SK-N-MC (cell line): ENCODE data around the gene FGFR4.

Source experiments
- DNase-seq: peaks from one replicate; pipeline ENCODE4 v3.0.0-alpha.2; 2011; ENCODE audit warnings: low read depth, low spot score
- H3K27ac ChIP-seq: fragments of 200-600 bp; sonication (generic); 2 replicates; pipeline ENCODE4 v1.5.1; 2016; ENCODE audit warnings: mixed run types
- H3K36me3 ChIP-seq: fragments of 200-600 bp; sonication (generic); 2 replicates; pipeline ENCODE4 v1.6.1; 2017; ENCODE audit warnings: antibody characterized with exemption, low read length, mixed read lengths; ENCODE audit not compliant: insufficient read depth
- H3K4me3 ChIP-seq: fragments of 200-600 bp; sonication (generic); 2 replicates; pipeline ENCODE4 v1.5.1; 2016
- H3K9ac ChIP-seq: fragments of 200-600 bp; sonication (generic); 2 replicates; pipeline ENCODE4 v1.8.0; 2017; ENCODE audit warnings: mixed run types, mixed read lengths; ENCODE audit not compliant: insufficient read length
- H3K9me3 ChIP-seq: fragments of 200-600 bp; sonication (generic); 2 replicates; pipeline ENCODE4 v1.6.1; 2017; ENCODE audit warnings: low read depth, mild to moderate bottlenecking, antibody characterized with exemption, low read length, moderate library complexity, mixed read lengths
- EZH2 ChIP-seq: fragments of 200-600 bp; sonication (generic); IDR thresholded peaks from one replicate; pipeline ENCODE4 v1.6.1; 2017; ENCODE audit warnings: antibody characterized with exemption
- FOXP2 ChIP-seq: optimal IDR thresholded peaks from 2 replicates; pipeline ENCODE3; 2011; ENCODE audit warnings: mild to moderate bottlenecking, moderate library complexity; ENCODE audit not compliant: insufficient read depth; ENCODE audit errors: extremely low read length, control extremely low read depth
- POLR2AphosphoS5 ChIP-seq: IDR thresholded peaks from 2 replicates; pipeline ENCODE4 v1.6.1; 2012; ENCODE audit warnings: mild to moderate bottlenecking, low read depth, low read length, borderline replicate concordance

The FGFR4 gene

DNA sequence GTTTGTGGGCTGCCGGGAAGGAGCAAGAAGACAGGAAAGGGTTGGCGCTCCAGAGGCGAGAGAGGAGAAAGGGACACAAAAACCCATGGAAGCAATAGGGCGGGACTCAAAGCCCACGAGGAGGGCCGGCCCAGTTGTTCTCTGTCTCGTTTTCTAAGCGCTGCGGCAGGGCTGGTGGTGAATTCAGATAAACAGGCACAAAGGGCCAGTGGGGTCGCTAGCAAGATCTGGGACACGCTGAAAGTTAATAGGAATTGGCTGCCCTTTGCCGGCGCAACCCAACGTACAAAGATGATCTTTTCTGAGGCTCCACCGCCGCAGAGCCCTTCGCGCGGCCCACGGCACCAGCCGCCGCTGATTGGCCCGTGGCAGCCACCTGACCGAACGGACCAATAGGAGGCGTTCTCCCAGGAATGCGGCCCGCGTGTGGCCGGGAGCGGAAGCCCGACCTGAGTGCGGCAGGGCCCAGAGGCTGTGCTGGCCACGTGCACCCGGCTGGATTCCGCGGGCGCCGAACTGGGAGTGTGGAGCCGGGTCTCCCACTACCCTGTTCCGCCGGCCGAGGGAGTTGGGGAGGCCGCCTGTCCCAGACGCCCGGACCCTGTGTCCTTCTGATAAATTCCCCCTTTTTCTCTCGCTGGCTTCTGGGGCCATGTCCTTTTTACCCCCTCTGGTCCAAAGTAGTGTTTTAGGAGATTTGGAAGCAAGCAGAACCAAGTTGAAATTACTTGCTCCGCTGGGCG, 30.1 kb downstream of the FGFR4 start:
- Histone ChIP-seq H3K9ac (no peak overlapping the region), H3K9me3 (no peaks in the 10 kb centered on the region), H3K4me3 (no peak overlapping the region), H3K36me3 (no peaks in the 10 kb centered on the region), H3K27ac (no peak overlapping the region)
- no peak for DNase-seq
- no peak for TF ChIP-seq EZH2
- TF ChIP-seq POLR2AphosphoS5: no peak
- no peak for TF ChIP-seq FOXP2

DNA sequence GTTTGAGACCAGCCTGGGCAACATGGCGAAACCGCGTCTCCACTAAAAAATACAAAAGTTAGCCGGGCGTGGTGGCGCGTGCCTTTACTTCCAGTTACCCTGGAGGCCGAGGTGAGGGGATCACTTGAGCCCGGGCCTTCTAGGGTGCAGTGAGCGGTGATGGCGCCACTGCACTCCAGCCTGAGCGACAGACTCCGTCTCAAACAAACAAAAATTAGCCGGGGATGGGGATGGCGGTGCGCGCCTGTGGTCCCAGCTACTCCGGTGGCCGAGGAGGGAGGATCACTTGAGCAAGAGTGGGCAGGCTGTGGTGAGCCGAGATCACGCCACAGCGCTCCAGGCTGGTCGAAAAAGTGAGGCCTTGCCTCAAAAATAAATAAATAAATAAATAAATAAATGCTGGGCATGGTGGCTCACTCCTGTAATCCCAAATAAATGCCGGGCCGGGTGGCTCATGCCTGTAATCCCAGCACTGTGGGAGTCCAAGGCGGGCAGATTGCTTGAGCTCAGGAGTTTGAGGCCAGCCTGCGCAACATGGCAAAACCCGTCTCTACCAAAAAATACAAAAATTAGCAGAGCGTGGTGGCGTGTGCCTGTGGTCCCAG, 30.8 kb downstream of the FGFR4 start:
- Histone ChIP-seq H3K4me3 (no peak overlapping the region), H3K36me3 (no peaks in the 10 kb centered on the region), H3K27ac (no peak overlapping the region), H3K9me3 (no peaks in the 10 kb centered on the region), H3K9ac (no peak overlapping the region)
- no peak for TF ChIP-seq POLR2AphosphoS5
- no peak for TF ChIP-seq EZH2
- TF ChIP-seq FOXP2: no peak
- no peak for DNase-seq

DNA sequence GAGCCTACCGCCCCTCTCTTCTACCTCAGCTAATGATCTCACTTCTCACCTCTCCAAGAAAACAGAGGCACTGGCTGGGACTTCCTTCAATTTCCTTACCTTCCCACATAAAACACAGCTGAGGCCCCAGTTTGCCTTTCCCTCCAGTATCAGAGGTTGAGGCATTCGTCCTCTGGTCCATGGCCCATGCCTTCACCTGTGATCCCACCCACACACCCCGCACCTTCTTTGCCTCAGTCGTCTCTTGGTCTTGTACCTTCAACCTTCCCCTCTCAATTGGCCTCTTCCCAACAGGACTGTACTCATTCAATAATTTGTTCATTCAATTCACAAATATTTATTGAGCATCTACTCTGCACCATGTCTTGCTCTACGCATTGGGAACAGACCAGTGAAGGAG, 35.9 kb downstream of the FGFR4 start:
- 0 out of 2 replicates have a peak, but pooled peaks cover 2% of the 10 kb centered on the region for H3K9me3 ChIP-seq
- H3K36me3 ChIP-seq: no peaks in the 10 kb centered on the region
- H3K4me3 ChIP-seq: no peak overlapping the region
- no peak overlapping the region for H3K27ac ChIP-seq
- no peak for TF ChIP-seq FOXP2
- no peak for TF ChIP-seq EZH2
- TF ChIP-seq POLR2AphosphoS5: no peak
- DNase-seq: no peak
- no peak overlapping the region for H3K9ac ChIP-seq

DNA sequence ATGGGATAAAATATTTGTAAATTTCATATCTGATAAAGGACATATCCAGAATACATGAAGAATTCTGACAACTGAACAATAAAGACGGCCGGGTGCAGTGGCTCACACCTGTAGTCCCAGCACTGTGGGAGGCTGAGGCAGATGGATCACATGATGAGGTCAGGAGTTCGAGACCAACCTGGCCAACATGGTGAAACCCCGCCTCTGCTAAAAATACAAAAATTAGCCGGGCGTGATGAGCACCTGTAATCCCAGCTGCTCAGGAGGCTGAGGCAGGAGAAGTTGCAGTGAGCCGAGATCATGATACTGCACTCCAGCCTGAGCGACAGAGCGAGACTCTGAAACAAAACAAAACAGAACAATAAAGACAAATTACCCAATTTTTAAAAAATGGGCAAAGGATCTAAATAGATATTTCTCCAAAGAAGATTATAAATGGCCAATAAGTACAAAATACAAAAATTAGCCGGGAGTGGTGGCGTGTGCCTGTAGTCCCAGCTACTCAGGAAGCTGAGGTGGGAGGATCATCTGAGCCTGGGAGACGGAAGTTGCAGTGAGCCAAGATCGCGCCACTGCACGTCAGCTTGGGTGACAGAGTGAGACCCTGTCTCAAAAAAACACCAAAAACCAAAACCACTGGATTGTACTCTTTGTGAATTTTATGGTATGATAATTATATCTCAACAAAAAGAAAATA, 37.2 kb downstream of the FGFR4 start:
- Histone ChIP-seq H3K9ac (no peak overlapping the region), H3K27ac (no peak overlapping the region), H3K36me3 (no peaks in the 10 kb centered on the region), H3K9me3 (0 out of 2 replicates have a peak, but pooled peaks cover 2% of the 10 kb centered on the region), H3K4me3 (no peak overlapping the region)
- TF ChIP-seq POLR2AphosphoS5 (no peak), FOXP2 (no peak), EZH2 (no peak)
- no peak for DNase-seq

DNA sequence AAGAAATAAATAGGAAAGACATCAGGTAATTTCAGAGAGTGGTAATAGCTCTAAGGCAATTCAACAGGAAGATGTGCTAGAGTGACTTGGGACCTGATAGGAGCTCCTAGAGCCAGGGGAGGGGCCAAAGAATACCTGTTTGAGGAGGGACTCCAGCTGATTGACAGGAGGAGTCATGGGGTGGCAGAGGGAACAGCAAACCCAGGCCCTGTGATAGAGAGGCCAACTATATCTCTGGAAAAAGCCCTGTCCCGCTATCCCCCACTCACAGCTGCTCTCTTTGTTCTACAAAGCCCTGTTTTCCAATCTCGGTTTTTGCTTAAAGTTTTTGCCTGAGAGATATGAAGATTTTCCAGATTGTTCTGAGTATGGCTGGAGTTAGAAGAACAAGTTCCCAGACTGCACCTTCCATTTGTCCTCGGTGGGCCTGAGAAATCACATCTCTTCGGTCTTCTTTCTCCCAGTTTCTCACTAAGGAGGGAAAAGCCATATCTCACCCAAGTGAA, 37.8 kb downstream of the FGFR4 start:
- no peak for TF ChIP-seq FOXP2
- no peak for TF ChIP-seq EZH2
- no peak for TF ChIP-seq POLR2AphosphoS5
- Histone ChIP-seq H3K36me3 (no peaks in the 10 kb centered on the region), H3K27ac (no peak overlapping the region), H3K4me3 (no peak overlapping the region), H3K9me3 (0 out of 2 replicates have a peak, but pooled peaks cover 2% of the 10 kb centered on the region), H3K9ac (no peak overlapping the region)
- no peak for DNase-seq

DNA sequence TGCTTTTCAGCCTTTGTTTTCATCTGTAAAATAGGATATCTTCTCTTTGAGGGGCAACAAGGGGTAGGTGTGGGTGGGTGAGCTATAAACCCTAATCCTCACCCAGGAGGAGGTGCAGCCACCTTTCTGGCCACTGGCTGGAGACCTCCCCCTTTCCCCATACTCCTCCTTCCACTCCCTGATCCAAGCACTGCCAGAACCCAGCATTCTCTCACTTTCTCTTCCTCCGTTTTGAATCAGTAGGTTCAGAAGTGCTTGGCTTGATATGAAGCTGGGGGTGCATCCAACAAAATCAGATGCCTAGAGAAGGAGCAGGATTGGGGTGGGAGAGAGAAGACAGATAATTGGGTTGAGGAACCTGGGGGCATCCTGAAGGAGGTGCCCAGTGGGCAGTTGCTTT, 40.1 kb downstream of the FGFR4 start:
- Histone ChIP-seq H3K9me3 (0 out of 2 replicates have a peak, but pooled peaks cover 2% of the 10 kb centered on the region), H3K27ac (no peak overlapping the region), H3K9ac (no peak overlapping the region), H3K4me3 (no peak overlapping the region), H3K36me3 (no peaks in the 10 kb centered on the region)
- TF ChIP-seq EZH2 (no peak), FOXP2 (no peak), POLR2AphosphoS5 (no peak)
- DNase-seq: no peak

DNA sequence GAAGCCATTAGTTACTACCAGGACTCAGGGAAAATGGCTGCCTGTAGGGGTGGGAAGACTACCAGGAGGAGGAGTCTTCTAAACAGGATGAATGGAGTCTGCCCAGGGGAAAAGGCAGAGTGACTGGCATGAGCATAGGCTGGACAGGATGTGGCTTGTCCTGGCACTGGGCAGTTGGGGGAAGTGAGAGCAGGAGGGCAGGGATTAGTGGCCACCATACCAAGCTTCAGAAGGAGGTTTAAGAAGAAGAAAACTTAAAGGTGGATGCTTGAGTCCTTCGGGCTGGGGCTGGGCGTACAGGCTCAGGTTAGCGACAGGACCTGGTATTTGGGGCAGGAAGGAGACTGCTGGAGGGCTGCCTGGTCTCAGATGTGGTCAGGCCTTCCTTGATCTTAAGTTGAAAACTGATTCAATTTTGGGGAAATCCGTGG, 41.9 kb downstream of the FGFR4 start:
- TF ChIP-seq POLR2AphosphoS5 (no peak), EZH2 (no peak), FOXP2 (no peak)
- Histone ChIP-seq H3K36me3 (no peaks in the 10 kb centered on the region), H3K27ac (no peak overlapping the region), H3K9ac (no peak overlapping the region), H3K9me3 (no peaks in the 10 kb centered on the region), H3K4me3 (no peak overlapping the region)
- no peak for DNase-seq
